Suprapubic skin (tissue), 3 donors: ENCODE measurements around the gene BBS1.

Experiments
- POLR2AphosphoS5 ChIP-seq, 3 donors: sonication (generic); formaldehyde crosslinking; IDR thresholded peaks; one replicate each; pipeline ENCODE4 v1.6.1; 2017; ENCODE audit warnings: antibody characterized with exemption in 3 of 3
- TF ChIP-seq, protein P1 (sequence below), 2 donors: fragments of 200-600 bp in 1 of 2; fragments of 450-650 bp in 1 of 2; sonication (generic) in 1 of 2; IDR thresholded peaks; one replicate each; pipeline ENCODE4 v1.5.1; 2016 to 2019; ENCODE audit warnings: antibody characterized with exemption in 2 of 2, mild to moderate bottlenecking in 1 of 2, moderate library complexity in 1 of 2

- TF ChIP-seq, protein P1, sequence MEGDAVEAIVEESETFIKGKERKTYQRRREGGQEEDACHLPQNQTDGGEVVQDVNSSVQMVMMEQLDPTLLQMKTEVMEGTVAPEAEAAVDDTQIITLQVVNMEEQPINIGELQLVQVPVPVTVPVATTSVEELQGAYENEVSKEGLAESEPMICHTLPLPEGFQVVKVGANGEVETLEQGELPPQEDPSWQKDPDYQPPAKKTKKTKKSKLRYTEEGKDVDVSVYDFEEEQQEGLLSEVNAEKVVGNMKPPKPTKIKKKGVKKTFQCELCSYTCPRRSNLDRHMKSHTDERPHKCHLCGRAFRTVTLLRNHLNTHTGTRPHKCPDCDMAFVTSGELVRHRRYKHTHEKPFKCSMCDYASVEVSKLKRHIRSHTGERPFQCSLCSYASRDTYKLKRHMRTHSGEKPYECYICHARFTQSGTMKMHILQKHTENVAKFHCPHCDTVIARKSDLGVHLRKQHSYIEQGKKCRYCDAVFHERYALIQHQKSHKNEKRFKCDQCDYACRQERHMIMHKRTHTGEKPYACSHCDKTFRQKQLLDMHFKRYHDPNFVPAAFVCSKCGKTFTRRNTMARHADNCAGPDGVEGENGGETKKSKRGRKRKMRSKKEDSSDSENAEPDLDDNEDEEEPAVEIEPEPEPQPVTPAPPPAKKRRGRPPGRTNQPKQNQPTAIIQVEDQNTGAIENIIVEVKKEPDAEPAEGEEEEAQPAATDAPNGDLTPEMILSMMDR (IDR thresholded peaks at IDR 0.05) = no peak
- no peak for TF ChIP-seq POLR2AphosphoS5 (IDR thresholded peaks at IDR 0.05)
Measured at GRCh38 chr11:66510990-66511339, 530 bp downstream of the BBS1 start.
